GM19043 (cell line): ENCODE results near the gene CREM.
"Not testable (repeated sequence)": the region's sequence is repeated elsewhere in the genome, so short reads cannot be mapped to it uniquely, and the experiment has no call there.

Experiments used
- ATAC-seq: cut with Tn5 transposase; IDR thresholded peaks from one replicate; pipeline ENCODE4 v1.9.1; 2021; ENCODE audit warnings: low read depth; ENCODE audit not compliant: unreplicated experiment

CREM gene

DNA sequence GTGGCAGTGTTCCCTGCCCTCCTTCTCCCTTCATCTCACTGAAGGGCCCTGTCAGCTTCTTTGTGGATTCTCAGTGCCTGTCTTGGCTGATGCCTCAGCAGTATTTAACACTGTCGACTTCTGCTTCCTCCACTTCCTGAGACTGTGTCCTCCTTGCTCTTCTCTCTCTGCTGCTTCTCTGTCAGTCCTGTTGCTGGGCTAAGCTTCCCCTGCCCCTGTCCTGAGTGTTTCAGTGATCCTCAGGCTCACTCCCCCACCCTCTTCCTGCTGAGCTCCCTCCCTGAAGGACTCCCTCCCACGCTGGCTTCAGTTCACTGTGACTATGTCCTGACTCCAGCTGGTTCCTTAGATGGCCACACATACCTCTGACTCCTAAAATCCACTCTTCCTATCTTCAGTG is 64.9 kb downstream of the CREM start:
- no peak for ATAC-seq

DNA sequence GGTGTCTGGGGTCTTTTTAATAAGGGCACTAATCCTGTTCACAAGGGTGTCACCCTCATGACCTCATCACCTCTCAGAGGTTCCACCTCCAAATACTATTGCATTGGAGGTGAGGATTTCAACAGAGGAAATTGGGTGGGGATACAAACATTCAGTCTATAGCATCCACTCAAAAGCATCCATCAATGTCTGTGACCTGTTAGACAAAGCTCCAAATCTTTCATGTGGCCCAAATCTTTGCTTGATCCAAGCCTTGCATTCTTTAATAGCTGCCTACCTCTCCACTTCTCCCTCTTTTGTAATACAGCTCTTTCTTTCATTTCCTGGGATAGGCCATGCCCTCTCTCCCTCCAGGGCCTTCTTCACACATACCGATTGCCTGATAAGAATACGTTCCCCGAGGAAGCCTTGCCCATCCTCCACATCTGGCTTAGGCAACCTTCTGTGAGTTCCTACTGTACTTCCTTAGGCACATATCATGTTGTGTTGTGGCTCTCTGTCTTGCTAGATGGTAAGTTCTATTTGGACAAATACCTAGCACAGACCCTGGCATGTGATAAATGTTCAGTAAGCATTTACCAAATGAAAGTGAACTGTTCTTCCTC is 66.1 kb downstream of the CREM start:
- ATAC-seq = no peak

- no peak for ATAC-seq
Observed at GRCh38 chr10:35194471-35194870, 67.8 kb downstream of the CREM start.

DNA sequence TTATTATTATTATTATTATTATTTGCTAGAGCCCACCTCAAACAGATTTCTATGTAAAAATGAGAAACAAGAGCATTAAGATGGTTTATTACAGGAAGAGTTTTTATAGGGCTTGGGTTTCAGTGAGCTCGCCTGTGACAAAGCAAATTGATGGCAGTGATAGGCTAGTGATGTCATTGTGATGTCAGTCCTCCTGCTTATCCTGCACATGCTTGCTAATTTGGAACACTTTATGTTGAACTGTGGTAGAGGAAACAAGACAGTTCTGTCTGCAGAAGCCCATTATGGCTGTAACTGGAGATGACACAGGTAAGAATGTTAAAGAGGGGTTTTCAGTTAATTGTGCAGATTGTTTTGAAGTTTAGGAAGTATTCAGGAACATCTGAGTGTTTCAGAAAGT is 68.3 kb downstream of the CREM start:
- ATAC-seq = no peak

DNA sequence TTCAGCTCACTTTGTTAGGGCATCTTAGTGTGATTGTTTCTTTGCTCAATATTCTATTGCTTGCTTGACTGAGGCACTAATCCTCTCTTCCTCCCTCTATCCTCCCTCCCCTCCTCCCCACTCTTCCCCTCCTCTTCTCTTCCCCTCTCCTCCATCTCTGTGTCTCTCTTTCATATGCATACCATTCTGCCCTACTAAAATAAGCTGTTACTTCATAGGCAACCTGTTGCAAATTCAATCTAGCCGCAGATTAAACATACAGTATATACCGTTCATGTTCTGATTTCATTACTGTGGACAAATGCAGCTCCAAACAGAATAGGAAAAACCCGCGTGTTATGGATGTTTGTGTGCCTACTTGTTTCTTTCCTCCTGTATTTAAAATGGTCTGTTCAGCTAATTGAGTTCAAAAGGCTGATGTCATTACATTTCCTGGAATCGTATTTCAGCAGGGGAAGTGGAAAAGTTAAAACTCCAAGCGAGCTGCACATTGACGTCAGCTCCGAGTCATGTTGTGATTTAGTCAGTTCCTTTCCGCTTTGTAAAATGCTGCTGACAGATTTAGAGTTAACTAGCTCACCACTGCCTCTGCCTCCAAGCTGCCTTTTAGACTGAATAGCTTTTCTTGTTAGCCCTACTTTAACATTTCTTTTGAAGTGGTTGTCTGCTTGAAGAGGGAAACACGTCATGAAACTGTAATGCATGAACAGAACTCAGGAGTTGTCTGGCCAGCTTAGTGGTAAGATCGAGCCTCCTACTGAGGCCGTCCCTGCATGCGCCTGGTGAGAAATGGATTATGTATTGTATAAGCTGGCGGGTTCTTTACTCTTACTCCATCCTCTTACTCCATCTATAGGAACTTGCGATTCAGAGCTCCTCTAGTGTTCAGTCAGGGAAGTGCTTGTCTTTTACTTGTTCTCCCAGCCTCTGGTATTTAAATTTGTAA is 69.0 kb downstream of the CREM start:
- peak; percentile 99 for ATAC-seq

DNA sequence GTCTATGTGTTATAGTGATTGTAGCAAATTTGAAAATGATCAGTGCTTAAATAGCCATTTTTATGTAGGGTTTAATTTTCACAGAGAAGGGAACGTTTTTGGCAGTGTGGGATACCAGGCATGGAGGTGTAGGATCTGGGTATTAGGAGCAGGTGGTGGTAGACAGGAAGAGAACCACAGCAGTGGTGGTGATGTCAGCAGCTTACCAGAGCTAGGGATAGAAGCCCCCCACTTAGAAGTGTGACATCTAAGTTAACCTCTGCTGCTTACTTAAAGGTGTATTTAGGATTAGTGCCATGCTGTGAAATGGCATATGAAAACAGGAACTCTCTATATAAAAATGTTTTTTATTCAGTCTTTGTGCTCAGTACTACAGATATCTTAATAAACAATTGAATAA is 73.8 kb downstream of the CREM start:
- ATAC-seq = no peak

- ATAC-seq = no peak
Observed at GRCh38 chr10:35201234-35201633, 74.6 kb downstream of the CREM start.

DNA sequence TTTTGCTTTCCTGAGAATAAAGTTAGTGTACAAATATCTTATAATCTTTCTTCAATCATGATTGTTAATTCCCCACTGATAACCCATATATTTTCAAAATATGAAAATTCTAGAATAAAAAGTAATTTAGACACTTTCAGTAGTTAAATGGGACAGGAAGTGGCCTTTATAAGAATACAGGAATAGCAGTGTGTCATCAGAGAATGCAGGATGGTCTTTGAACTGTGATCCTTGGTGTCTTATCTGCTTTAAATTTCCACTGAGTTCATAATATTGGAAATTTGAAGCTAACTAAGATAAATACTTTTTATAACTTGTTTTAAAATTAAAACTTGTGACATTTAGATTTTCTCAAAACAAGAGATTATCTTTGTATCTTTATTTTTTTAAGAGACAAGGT is 75.4 kb downstream of the CREM start:
- no peak for ATAC-seq

GRCh38 chr10:35203745-35204144 is 77.1 kb downstream of the CREM start:
- no peak for ATAC-seq

- no peak for ATAC-seq
Observed at GRCh38 chr10:35204650-35205319, 78.1 kb downstream of the CREM start.

- no peak for ATAC-seq
Observed at GRCh38 chr10:35206274-35206673, 79.6 kb downstream of the CREM start.

DNA sequence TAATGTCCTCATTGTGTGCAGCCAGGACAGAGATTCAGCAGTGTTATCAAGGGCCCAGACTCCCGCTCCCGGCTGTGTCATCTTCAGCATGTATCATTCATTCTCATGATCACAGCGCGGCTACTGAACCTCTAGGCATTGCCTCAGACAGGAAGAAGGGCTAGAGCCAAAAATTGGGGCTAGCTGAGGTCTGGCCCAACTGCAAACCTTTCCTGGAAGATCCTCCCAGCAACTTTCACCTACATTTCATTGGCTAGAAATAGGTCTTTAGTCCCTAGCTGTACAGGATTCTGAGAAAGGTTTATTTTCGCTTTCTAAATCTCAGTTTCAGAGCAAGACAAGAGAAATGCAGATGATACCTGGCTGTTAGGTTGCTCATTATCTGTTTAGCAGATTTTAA is 81.9 kb downstream of the CREM start:
- ATAC-seq = peak; percentile 75

- peak; percentile 22 for ATAC-seq
Observed at GRCh38 chr10:35208949-35209613, 82.4 kb downstream of the CREM start.

DNA sequence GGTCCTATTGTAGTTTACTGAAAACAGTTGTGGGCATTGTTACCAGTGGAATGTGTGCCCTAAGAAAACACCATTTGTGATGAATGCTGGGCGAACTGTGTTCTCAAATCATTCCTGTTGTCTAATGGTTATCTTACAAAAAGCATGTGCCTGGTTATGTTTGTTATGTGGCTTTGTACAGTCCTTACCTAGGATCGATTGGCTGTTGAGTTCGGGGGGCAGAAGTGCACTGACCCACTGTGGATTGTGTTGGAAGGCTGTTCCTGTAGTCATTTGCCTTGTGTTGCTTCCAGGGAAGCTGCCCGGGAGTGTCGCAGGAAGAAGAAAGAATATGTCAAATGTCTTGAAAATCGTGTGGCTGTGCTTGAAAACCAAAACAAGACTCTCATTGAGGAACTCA is 84.3 kb downstream of the CREM start:
- ATAC-seq = no peak

- no peak for ATAC-seq
Observed at GRCh38 chr10:35211390-35211789, 84.7 kb downstream of the CREM start.

DNA sequence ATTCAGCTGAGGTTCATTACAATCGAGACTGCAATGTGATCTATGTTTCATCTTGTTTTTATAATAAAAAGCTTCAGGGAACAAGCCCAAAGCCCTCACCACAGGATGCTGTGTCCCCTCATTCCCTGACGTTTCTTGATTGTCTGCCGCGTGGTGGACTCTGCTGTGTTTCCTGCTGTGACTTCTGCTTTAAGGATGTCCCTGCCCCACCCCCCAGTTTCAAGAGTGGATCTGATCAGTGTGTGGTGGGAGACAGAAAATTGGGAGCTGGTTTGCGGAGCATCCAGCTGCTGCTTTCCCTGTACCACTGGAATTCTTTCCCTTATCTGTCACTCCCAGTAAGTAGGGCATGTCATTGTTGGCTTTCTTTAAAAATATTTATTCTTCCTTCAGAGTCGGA is 86.2 kb downstream of the CREM start:
- no peak for ATAC-seq

- ATAC-seq = no peak
Observed at GRCh38 chr10:35213699-35214098, 87.1 kb downstream of the CREM start.

DNA sequence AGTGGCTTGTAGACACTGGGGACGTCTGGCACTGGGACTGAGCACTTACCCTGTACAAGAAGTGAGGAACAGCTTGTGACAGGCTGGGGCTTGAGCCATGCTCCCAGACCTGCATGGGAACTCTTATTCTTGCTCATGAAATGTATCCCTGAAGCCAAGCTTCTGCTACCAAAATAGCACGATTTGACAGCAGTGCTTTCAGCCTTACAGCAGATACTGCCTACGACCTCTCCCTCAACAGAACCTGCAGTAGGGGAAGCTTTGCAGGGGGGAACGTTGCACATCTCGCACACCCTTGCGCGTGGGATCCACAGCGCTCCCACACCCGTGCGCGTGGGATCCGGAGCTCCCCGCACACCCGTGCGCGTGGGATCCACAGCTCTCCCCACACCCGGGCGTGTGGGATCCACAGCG is 88.0 kb downstream of the CREM start:
- no peak for ATAC-seq

- no peak for ATAC-seq
Observed at GRCh38 chr10:35215107-35215506, 88.5 kb downstream of the CREM start.

DNA sequence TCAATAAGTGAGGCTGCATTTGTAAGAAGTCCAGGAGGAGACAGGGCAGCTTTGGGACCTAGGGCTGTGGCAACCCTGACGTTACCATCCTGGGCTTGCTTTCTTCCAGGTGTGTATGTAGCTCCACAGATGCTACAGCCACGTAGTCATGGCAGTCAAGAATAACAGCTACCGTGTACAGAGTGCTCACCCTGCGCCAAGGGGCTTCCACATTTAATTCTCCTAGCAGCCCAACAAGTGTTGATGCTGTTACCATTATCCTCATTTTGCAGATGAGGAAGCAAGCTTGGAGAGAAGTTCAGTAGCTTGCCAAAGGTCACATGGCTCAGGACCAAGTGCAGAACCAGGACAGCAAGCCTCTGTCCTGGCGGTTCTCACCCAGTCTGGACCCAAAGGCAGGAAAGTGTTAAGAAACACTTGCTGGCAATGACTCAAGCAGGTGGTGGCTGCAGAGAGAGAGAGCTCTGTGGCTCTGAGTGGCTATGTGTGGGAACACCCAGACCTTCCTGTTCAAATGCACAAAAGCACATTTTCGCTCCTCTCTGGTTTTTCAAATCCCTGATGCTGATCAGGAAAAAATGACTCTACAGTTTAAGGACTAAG is 89.8 kb downstream of the CREM start:
- ATAC-seq = no peak

- not testable (repeated sequence) for ATAC-seq
Observed at GRCh38 chr10:35216956-35217355, 90.3 kb downstream of the CREM start.
